AG09309 (cell line): ENCODE results near the gene HPS6.
A peak's percentile ranks its signal among the peaks of the same experiment; 100 is the strongest.

ENCODE experiments used
- DNase-seq: peaks from one replicate; pipeline ENCODE4 v3.0.0-alpha.2; 2010; ENCODE audit warnings: low read depth
- H3K4me3 ChIP-seq: 2 replicates; pipeline ENCODE4 v1.5.1; 2011; ENCODE audit warnings: mild to moderate bottlenecking, low read depth, low read length, moderate library complexity; ENCODE audit not compliant: control insufficient read depth
- CTCF ChIP-seq: IDR thresholded peaks from 2 replicates; pipeline ENCODE4 v1.5.1; 2011; ENCODE audit warnings: mild to moderate bottlenecking, low read depth, low read length, inconsistent platforms; ENCODE audit not compliant: insufficient read depth, control insufficient read depth; ENCODE audit errors: missing control alignments

The HPS6 gene

DNA sequence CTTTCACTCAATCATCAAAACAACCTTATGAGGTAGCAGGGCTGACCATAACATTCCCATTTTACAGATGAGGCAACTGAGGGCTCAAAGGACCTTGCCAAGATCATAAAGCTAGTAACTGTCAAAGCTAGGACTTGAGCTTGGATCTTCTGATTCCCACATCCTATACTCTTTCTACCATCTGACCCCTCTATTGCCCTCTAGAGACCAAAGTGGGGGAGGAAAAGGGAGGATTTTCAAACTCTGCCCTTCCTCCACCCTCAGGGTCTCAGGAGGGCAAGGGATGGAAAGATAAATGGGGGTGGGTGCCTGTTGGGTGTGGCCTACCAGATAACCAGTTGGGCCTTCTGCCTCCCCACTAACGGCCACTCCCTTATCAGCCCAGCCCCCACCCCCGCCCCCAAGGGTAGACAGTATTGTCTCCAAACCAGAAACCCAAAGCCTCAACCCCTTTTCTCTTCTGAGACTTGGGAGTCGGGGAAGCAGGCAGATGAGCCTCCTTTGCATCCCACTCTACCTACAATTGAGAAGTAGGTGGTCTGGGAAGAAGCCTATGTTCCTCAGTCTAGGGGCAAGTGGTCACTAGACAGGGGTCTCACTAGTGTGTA lies 47.2 kb downstream of the HPS6 start:
- DNase-seq = no peak
- H3K4me3 ChIP-seq = no peak overlapping the region
- TF ChIP-seq CTCF = peak; percentile 9

GRCh38 chr10:102113261-102113955 lies 48.3 kb downstream of the HPS6 start:
- DNase-seq = no peak
- TF ChIP-seq CTCF = no peak
- peak overlapping the region; percentile 80 for H3K4me3 ChIP-seq

- TF ChIP-seq CTCF = no peak
- peak overlapping the region; percentile 80 for H3K4me3 ChIP-seq
Measured at GRCh38 chr10:102113956-102114857, 49.1 kb downstream of the HPS6 start.

GRCh38 chr10:102114861-102115618 lies 49.9 kb downstream of the HPS6 start:
- peak overlapping the region; percentile 80 for H3K4me3 ChIP-seq
- no peak for DNase-seq
- no peak for TF ChIP-seq CTCF

More at GRCh38 chr10:102113956-102114857, 49.1 kb downstream of the HPS6 start:
- DNase-seq = no peak

GRCh38 chr10:102115775-102116174 lies 50.6 kb downstream of the HPS6 start:
- no peak for TF ChIP-seq CTCF
- H3K4me3 ChIP-seq = no peak overlapping the region
- no peak for DNase-seq

DNA sequence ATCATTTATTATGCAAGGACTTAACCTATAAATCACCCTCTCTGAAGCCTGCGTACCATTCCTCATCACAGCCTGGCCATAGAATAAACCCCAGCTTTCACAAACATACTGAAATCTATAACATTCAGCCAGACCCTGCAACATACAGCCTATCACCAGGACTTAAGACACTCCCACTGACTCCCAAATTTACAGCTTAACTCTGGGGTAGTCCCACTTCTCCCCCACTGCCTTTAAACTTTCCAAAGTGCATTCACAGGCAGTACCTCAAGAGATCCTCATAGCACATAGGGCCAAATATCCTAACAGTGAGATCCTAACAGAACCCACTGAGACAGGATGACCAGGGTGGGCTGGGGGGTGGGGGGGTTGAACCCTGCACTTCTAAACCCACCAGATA lies 51.5 kb downstream of the HPS6 start:
- H3K4me3 ChIP-seq = peak overlapping the region; percentile 21; the same call in 1 of the 2 replicates
- no peak for TF ChIP-seq CTCF
- DNase-seq = no peak
